ENCODE measurements around the gene SLC22A23.

Gene SLC22A23

GRCh38 chr6:3230256-3230882 is 226.5 kb downstream of the SLC22A23 start:
- Histone ChIP-seq H3K27me3 (ENCODE audit: low read depth, low read length) (0 out of 2 replicates have a peak, but pooled peaks cover 12% of the 10 kb centered on the region), H3K4me2 (ENCODE audit: low read length) (no peak overlapping the region), H4K20me1 (ENCODE audit: insufficient read depth, low read length) (no peaks in the 10 kb centered on the region), H3K4me1 (ENCODE audit: low read length) (peaks cover 11% of the 10 kb centered on the region), H3K36me3 (replicated peaks; ENCODE audit: low read depth, low read length) (no peaks in the 10 kb centered on the region), H3K9ac (ENCODE audit: low read length) (no peak overlapping the region), H3K4me3 (ENCODE audit: low read length) (no peak overlapping the region), H2AFZ (ENCODE audit: low read depth, low read length) (no peak overlapping the region), H3K9me3 (ENCODE audit: insufficient read depth, low read length) (no peaks in the 10 kb centered on the region), H3K27ac (ENCODE audit: low read length) (no peak overlapping the region), H3K79me2 (ENCODE audit: low read length) (no peaks in the 10 kb centered on the region)
- TF ChIP-seq EZH2phosphoT487 (IDR thresholded peaks at IDR 0.05; ENCODE audit: low read depth), result no peak
- TF ChIP-seq CTCF (IDR thresholded peaks at IDR 0.05; ENCODE audit: low read depth, low read length), result no peak

GRCh38 chr6:3229566-3230178 is 227.2 kb downstream of the SLC22A23 start:
- H3K27ac ChIP-seq (ENCODE audit: low read length), result no peak overlapping the region
- no peaks in the 10 kb centered on the region for H4K20me1 ChIP-seq (ENCODE audit: insufficient read depth, low read length)
- TF ChIP-seq EZH2phosphoT487 (IDR thresholded peaks at IDR 0.05; ENCODE audit: low read depth), result no peak
- no peak for TF ChIP-seq CTCF (IDR thresholded peaks at IDR 0.05; ENCODE audit: low read depth, low read length)
- H3K9me3 ChIP-seq (ENCODE audit: insufficient read depth, low read length), result no peaks in the 10 kb centered on the region
- 0 out of 2 replicates have a peak, but pooled peaks cover 12% of the 10 kb centered on the region for H3K27me3 ChIP-seq (ENCODE audit: low read depth, low read length)
- H3K36me3 ChIP-seq (replicated peaks; ENCODE audit: low read depth, low read length), result no peaks in the 10 kb centered on the region
- no peaks in the 10 kb centered on the region for H3K79me2 ChIP-seq (ENCODE audit: low read length)
- no peak overlapping the region for H2AFZ ChIP-seq (ENCODE audit: low read depth, low read length)
- peaks cover 6% of the 10 kb centered on the region for H3K4me1 ChIP-seq (ENCODE audit: low read length)
- no peak overlapping the region for H3K9ac ChIP-seq (ENCODE audit: low read length)
- no peak overlapping the region for H3K4me2 ChIP-seq (ENCODE audit: low read length)
- H3K4me3 ChIP-seq (ENCODE audit: low read length), result no peak overlapping the region

GRCh38 chr6:3228771-3229565 is 227.9 kb downstream of the SLC22A23 start:
- no peak overlapping the region for H3K4me3 ChIP-seq (ENCODE audit: low read length)
- no peak overlapping the region for H3K27ac ChIP-seq (ENCODE audit: low read length)
- no peaks in the 10 kb centered on the region for H3K36me3 ChIP-seq (replicated peaks; ENCODE audit: low read depth, low read length)
- H2AFZ ChIP-seq (ENCODE audit: low read depth, low read length), result no peak overlapping the region
- H4K20me1 ChIP-seq (ENCODE audit: insufficient read depth, low read length), result no peaks in the 10 kb centered on the region
- no peaks in the 10 kb centered on the region for H3K4me1 ChIP-seq (ENCODE audit: low read length)
- no peaks in the 10 kb centered on the region for H3K9me3 ChIP-seq (ENCODE audit: insufficient read depth, low read length)
- no peak overlapping the region for H3K4me2 ChIP-seq (ENCODE audit: low read length)
- 0 out of 2 replicates have a peak, but pooled peaks cover 6% of the 10 kb centered on the region for H3K27me3 ChIP-seq (ENCODE audit: low read depth, low read length)
- no peak overlapping the region for H3K9ac ChIP-seq (ENCODE audit: low read length)
- no peaks in the 10 kb centered on the region for H3K79me2 ChIP-seq (ENCODE audit: low read length)
- TF ChIP-seq CTCF (IDR thresholded peaks at IDR 0.05; ENCODE audit: low read depth, low read length) (no peak), EZH2phosphoT487 (IDR thresholded peaks at IDR 0.05; ENCODE audit: low read depth) (no peak)

Data from OCI-LY3 (cell line).